ENCODE results near the gene OSGEP.

The OSGEP gene

DNA sequence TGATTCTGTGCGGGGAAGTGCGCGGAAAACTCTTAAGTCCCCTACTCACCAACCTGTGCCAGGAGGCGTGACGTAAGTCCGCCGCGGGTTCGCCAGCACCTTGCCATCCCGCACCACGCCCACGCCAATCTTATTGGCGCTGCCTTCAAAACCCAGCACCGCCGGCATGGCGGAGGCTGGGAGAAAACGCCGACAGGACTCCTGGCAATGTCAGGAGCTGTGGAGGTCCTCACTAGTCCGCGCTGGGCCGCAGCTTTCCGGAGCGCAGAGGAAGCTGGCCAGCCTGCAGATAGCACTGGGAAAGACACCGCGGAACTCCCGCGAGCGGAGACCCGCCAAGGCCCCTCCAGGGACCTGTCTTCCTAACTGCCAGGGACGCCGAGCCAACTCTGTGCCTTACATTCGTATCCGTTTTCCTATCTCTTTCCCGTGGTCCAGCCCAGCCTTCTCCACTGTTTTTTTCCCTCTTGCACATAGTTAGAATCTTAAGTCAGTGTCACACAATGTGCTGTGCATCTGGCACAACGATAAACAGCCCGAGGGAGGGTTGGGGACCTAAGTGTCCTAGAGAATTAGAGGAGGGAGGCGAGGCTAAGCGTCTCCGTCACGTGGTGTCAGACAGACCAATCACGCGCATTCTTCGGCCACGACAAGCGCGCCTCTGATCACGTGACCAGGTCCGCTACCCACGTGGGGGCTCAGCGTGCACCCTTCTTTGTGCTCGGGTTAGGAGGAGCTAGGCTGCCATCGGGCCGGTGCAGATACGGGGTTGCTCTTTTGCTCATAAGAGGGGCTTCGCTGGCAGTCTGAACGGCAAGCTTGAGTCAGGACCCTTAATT is at the start of gene OSGEP, which contains the start of gene APEX1:
TSS of gene OSGEP (minus strand) at position 297 of the 839 bp plus-strand sequence. CDS start at position 168, 129 bp downstream.
TSS of gene APEX1 (plus strand) at position 711 of the 839 bp plus-strand sequence. CDS start 420 bp downstream, outside the sequence.
- DNase-seq = peak; percentile 99

DNA sequence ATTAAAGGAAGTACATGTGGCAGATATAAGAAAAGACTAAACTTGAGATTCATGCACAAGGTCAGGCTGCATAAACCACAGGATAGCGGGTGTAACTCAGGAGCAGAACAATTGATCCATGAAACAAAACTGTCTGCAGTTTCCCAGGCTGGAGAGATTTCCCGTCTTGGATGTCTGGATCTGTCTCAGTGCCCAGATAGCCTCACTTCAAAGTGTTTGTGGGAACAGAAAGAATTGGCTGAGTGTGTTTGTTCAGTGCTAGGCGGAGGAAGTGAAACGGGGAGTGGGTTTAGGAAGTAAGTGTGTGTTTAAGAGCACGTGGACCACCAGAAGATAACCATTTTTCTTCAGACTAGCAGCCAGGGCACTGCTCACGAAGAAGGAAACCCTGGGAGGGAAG is 49.3 kb upstream of the OSGEP start:
- DNase-seq = no peak

DNA sequence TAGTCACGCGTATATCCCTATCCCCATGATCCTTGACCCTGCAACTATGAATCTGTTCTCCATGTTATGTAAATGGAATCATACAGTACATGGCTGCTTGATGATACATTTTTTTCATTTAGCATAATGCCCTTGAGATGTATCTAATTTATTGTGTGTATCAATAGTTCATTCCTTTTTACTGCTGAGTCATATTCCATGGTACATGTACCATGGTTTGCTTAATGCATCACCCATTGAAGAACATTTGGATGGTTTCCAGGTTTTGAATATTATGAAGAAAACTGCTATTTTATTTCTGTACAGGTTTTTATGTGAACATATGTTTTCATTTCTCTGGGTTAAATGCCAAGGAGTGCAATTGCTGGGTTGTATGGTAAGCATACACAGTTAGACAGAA is 46.7 kb upstream of the OSGEP start:
- no peak for DNase-seq

DNA sequence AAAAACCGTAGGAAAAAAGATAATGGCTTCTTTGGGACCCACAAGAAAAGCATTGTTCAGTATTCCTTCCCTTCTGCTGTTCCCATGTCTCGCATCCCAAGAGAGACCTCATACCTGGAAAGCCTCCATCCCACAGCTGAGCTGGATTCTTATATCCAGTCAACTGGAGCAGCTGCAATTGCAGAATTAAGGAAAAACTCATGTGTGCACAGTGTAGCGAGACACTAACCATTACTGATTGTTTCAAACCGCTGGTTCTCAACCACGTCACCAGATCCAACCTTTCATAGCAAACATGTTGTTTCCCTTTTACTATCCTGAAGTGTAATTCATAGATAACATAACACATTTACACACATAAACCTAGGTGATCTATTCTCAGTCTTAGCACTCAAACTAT is 45.3 kb upstream of the OSGEP start:
- DNase-seq = no peak

DNA sequence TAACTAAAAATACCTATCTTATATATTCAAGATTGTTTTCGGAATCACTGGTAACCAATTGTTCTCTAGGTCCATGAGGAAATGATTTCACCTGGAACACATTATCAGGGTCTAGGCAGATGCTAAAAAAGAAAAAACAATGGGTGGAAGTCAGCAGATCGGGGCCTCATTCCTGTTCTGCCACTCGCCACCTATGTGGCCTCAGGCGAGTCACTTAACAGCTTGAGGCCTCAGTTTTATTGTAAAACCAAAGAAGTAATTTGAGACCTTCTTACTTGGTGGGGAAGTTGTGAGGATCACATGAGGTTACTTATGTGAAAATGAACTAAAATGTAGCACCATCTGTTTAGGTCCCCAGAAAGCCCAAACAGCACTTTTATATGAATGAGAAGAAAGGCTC is 44.5 kb upstream of the OSGEP start:
- DNase-seq = no peak

DNA sequence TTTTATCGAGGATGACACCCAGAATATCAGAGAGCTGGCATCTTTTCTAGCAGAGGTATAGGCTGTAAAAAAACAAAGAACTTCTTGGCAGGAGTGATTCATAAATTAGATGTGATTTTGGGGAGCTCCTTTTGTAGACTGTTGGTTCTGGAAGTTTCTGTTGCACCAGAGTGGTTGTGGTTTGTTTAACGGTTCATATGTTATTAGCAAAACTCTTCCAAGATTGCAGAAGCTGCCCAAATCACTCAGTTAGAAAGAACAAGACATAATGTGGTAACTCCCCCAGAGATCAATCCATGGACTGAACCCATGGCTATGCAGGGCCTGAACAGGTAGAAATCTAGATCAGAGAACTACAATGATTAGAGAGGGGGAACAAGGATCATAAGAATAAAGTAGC is 44.0 kb upstream of the OSGEP start:
- no peak for DNase-seq

DNA sequence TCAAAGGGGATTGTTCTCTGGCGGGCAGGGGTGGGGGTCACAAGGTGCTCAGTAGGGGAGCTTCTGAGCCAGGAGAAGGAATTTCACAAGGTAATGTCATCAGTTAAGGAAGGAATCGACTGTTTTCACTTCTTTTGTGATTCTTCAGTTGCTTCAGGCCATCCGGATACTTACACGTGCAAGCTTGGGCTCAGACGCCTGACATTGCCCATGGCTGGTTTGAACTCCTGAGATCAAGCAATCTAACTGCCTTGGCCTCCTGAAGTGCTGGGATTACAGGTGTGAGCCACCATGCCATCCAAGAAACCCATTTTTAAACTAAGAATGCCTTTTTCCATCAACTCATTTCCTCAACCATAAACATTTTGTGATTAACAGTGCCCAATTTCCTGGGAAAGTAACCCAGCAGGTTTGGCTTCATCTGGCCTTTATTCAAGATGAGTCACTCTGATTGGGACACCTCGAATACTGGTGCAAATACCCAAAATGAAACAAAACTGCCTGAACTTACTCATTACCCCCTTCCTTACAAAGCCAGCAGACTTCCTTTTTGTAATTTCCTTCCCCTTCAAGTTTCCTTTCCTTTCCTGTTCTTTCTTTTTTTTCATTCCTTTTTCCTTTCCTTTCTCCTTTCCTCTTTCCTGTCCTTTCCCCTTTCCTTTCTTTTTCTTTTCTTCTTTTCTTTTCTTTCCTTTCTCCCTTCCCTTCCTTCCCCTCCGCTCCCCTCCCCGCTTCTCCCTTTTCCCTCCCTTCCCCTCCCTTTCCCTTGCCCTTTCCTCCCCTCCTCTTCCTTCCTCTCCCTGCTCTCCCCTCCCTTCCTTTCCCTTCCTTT is 40.5 kb upstream of the OSGEP start:
- DNase-seq = no peak

DNA sequence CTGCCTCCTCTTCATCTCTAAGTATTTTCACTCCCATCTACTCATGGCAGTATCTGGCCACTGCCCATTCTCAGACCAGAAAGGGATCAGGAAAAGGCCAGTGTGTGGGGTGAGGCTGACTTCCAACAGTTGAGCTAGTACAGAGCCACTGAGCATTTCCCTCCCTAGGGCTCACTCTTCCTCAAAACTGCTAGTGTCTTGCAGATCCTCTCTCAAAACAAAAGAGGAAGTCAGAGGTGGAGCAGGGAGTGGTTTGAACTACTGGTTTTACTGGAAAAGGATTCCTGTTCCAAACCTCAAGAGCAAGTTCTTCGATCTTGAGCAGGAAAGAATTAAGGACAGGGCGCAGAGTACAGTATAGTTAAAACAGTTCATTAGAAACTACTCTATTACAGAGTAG is 39.0 kb upstream of the OSGEP start:
- DNase-seq = peak; percentile 40

DNA sequence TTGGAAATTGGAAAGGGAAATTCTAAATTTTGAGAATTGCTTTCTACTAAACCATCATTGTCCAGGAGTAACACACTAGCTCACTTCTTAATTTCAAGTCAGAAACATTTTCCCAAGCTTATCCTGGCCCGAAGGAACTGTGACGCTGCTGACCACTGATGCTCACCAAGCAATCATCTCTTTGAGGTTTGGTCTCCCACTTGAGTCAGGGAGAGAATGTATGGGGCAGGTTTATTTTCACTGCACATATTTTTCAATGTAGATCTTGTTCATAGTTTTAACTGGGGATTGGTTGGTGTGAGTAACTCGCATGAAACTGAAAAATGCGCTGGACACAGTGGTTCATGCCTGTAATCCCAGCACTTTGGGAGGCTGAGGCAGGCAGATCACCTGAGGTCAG is 37.9 kb upstream of the OSGEP start:
- no peak for DNase-seq

DNA sequence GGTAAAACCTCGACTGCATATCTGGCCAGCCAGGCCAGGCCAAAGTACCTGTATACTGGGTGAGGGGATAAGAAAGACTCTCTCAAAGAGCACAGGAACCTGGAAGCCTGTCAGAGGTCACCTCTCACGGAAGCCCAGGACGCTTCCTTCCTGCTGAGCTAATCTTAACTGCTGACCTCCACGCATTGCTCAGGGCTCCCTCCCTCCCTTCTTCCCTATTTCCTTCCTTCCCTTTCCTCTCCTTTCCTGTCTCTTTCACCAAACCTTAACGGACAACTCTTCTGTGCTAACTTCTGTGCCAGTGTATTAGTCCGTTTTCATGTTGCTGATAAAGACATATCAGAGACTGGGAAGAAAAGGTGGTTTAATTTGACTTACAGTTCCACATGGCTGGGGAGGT is 36.0 kb upstream of the OSGEP start:
- no peak for DNase-seq

DNA sequence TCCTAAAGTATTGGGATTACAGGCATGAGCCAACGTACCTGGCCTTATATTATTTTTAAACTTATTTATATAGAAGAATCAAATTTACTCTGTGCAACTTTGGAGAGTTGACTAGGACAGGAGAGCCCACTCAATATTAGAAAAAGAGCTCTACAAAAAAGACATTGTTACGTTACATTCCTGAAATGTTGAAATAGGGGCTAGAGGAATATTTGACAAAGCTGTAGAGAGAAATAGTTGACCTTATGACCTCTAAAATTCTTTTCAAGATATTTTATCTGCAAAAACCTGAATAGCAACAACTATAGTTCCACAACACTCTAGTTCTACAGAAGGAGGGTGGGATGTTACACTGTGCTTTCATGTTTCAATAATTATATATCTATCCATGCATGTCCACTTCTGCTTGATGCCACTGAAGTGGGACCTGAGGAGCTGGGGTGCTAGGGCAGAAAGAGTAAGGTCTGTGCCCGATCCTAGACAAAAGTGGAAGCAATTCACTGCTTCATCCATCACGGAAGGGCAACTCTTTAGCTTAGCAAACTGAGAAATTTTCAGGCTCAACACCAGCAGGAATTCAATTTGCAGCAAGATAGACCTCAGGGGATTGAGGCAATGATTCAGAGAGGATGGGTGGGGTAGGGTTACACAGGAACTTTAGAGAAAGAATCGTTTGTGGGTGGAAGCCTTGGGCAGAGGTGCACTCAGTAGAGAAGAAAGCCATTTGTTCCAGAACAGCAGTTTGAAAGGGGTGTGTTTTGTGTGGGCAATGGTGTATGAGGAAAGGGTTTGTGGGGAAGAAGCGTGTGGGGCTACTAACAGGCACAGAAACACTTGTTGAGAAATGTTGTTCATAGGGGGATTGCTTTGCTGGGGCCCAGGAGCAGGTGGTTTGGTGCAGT is 34.7 kb upstream of the OSGEP start:
- DNase-seq = peak; percentile 52

DNA sequence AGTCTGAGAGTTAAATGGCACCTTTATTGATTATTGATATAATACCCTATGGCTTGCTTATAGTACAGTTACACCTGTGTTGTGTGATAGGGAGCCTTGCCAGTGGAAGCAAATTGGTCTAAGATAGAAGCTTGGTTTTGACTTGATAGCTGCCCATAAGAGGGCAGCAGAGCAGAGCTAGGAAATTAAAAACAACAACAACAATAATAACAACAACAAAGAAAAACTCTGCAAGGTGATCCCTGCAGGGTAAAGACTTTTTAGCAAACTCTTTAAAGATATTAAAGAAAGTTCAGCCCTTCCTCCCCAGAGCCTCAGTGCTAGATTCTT is 32.7 kb upstream of the OSGEP start:
- DNase-seq = no peak

DNA sequence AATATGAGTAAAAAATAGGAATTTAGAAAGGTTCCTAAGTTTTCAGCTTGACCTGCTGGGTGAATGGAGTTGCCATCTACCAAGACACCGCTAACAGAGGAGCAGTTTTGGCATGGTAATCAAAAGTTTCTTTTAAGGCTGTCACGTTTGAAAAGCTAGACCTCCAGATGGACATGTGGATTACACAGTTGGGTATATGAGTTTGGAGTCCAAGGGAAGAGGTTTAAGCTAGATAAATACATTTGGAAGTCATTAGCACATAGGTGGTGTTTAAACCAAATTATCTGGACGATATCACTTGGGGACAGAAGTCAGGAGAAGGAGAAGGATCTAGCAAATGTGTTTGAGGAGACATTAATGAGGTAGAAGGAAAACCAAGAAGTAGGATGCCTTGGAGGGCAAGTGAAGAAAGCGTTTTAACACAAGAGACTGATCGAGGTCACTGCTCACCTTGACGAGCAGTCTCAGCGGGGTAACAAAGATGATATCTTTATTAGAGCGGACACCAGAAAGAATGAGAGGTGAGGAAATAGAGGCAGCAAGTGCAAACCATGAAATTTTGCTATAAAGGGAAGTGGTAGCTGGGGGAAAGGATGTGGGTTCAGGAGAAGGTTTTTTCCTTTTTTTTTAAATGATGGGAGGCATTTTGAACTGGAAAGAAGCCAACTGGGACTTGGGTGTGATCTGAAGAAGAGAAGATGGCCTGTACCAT is 32.2 kb upstream of the OSGEP start:
- DNase-seq = peak; percentile 62

DNA sequence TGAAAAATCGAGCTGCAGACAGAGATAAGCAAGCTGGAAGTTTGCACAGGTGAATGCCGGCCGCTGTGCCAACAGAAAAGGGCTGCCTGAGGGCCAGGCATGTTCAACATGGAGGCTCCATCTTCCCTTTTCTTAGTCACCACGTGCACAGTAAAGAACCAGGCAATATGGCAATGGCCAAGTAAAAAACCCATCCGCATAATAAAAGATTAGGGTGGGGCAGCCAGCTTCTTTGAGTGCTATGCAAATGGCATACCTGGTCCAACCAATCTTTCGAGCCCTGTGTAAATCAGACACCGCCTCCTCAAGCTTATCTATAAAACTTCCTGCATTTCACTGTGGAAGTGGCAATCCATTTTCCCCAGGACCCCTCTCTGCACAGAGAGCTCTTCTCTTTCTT is 31.3 kb upstream of the OSGEP start:
- DNase-seq = no peak

DNA sequence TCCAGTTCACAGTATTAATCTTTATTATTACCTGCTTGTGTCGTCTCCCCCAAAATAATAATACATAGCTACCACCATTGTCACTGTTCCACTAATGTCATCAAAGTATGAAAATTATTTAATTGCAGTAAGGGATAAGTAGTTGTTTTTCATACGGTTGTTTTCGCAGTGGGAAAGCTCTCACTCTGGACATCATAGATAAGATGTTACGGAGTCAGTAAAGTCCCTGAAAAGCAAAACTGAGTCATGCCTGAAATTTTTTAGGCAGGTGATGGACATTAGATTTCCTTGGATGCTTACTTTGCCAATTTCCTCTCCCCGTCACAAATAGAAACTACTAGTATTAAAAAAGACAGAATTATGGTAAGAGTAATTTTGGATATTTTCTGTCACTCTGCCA is 27.8 kb upstream of the OSGEP start:
- peak; percentile 81 for DNase-seq

DNA sequence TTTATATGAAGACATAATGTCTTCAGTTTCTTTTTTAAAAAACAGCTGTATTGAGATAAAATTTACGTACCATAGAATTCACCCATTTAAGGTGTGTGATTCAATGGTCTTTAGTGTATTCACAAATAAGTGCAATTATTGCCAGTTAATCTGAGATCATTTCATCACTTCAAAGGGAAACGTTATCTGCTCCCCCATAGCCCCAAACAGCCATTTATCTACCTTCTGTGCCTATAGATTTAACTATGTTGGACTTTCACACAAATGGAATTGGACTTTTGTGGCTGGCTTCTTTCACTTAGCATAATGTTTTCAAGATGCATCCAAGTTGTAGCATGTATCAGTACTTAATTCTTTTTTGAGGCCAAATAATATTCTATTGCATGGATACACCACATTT is 24.3 kb upstream of the OSGEP start:
- peak; percentile 69 for DNase-seq

DNA sequence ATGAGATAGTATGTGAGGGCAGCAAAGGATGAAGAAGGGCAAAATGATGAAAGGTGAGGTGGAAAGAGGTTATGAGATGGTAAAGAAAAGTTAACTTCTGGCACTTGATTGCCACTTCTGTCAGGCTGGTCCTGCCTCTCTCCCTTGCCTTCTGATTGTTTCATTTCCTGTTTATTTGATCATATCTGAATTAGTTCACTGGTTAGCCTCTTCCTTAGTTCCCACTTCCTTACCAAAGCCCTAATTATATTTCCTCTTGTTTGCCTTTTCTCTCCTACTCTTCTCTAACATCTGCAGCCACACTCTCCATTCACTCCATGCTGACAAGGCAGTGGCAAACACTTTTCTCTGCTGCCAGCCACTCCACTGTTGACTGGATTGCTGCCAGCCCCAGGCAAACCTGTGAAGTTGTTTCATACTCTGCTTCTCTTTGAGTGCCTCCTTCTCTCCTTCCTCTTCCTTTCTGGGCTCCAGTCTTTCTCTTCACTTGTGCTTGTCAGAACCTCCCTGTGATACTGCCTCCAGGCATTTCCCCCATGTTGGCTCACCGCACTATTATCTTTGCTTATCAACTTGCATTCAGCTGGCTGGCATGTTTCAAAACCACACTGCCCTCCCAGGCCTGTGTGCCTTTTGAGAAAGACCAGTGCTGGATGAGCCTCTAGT is 22.7 kb upstream of the OSGEP start:
- peak; percentile 99 for DNase-seq

DNA sequence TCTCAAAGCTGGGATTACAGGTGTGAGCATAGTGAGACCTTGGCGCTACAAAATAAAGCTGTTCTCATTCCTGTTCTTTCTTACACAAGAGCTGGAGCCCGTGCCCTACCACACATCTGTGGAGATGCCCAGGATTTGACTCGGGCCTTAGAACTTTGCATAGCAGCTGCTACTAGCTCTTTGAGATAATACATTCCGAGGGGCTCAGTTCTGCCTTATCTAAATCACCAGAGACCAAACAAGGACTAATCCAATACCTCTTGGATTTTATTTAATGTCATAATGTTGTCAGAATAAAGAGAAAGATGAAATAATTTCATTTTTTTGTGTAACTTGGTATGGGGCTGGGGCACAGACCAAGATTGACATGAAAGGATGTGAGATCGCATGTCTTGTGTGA is 22.2 kb upstream of the OSGEP start:
- peak; percentile 86 for DNase-seq

DNA sequence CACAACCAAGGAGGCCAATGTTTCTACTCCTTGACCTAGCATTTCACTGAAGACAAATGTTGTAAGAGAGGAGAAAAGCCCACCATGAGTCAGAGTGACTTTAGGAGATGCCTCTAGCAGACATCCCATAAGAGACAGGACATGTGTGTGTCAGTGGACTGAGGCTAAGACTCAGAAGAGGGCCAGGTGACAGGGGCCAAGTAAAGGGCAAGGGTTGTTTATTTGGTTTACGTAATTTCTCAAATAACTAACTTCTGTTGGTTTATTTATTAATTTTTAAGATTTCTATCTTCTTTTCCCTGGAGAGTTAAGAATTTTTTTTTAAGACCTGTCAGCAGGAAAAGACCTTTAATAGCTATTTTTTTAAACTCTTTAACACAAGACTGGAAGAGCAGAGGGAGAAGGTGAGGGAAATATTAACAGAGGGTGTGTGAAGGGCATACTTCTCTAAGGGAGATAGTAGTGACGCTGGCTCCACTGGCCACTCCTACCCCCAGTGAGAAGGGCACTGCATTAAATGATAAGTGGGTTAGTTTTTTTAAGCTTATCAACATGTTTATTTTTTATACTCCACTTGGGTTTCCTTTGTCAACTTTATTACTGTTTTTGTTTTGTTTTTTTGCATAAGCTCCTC is 18.0 kb upstream of the OSGEP start:
- peak; percentile 72 for DNase-seq

DNA sequence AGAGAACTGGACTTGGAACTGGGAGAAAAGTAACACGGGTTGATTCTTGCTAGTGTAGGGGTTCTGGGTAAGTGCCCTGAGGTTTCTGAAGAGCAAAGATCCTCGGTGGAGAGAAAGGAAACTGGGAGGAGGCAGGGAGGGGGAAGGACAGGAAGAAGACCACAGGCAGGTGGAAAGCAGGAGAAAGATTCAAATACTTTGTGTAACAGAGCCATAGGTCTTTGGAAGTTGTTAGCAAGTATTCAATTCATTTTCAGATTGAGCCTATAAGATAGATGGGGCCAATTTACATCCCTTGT is 15.9 kb upstream of the OSGEP start:
- DNase-seq = no peak

DNA sequence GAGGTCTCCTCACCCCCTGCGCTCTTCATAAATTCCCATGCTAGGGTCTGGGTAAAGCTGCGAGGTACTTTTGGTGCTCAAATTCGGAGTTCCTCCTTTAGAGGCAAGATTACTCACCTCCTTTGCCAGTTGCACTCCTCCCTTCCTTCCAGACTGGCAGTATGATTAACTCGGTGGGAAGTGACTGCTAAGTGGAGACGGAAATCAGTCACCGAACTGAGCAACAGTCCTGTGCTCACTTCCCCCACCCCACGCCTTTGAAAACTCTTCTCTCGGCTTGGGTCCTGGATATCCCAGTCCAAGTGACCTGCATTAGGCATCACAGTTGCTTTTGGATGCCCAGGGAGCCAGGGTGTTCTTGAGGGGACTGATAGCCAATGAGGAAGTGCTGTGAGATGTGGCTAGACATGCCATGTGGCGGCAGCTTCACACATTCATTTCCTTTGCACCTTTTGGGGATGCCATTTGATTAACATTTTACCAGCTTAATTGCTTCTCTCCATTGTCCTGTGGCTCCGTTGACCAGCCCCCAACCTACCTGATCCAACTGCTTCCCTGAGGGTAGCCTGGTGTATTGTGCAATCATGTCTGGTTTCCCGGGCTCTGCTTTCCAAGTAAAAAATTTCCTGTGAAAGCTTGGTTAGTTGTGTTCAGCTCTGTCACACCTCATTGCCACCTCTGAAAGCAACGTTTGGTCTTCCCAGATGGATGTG is 15.4 kb upstream of the OSGEP start:
- peak; percentile 78 for DNase-seq

All from hematopoietic multipotent progenitor cell treated with erythropoietin and hydrocortisone succinate and interleukin-3 and kit ligand, for 8 days (in vitro differentiated cells).